BLaER1 (cell line): ENCODE results near the gene EIF4H.
"Not testable (repeated sequence)": the region's sequence is repeated elsewhere in the genome, so short reads cannot be mapped to it uniquely, and the experiment has no call there.

ENCODE experiments used
- H3K27ac ChIP-seq: shearing (Covaris generic); formaldehyde crosslinking; 2 replicates; pipeline ENCODE4 v1.8.1; 2022
- H3K27me3 ChIP-seq: shearing (Covaris generic); formaldehyde crosslinking; 2 replicates; pipeline ENCODE4 v1.8.1; 2022
- H3K36me3 ChIP-seq: shearing (Covaris generic); formaldehyde crosslinking; 2 replicates; pipeline ENCODE4 v1.8.1; 2022
- H3K4me1 ChIP-seq: shearing (Covaris generic); formaldehyde crosslinking; 2 replicates; pipeline ENCODE4 v1.8.1; 2022
- H3K4me2 ChIP-seq: shearing (Covaris generic); formaldehyde crosslinking; 2 replicates; pipeline ENCODE4 v1.8.1; 2022
- H3K4me3 ChIP-seq: shearing (Covaris generic); formaldehyde crosslinking; 2 replicates; pipeline ENCODE4 v1.8.1; 2022
- H3K9ac ChIP-seq: shearing (Covaris generic); formaldehyde crosslinking; 2 replicates; pipeline ENCODE4 v1.8.1; 2022
- H3K9me3 ChIP-seq: shearing (Covaris generic); formaldehyde crosslinking; 2 replicates; pipeline ENCODE4 v1.8.1; 2022
- H4K20me1 ChIP-seq: shearing (Covaris generic); formaldehyde crosslinking; 2 replicates; pipeline ENCODE4 v1.8.1; 2022
- Cebpa-rat ChIP-seq: shearing (Covaris generic); IDR thresholded peaks from 2 replicates; pipeline ENCODE4 v1.8.1; 2022

The EIF4H gene

DNA sequence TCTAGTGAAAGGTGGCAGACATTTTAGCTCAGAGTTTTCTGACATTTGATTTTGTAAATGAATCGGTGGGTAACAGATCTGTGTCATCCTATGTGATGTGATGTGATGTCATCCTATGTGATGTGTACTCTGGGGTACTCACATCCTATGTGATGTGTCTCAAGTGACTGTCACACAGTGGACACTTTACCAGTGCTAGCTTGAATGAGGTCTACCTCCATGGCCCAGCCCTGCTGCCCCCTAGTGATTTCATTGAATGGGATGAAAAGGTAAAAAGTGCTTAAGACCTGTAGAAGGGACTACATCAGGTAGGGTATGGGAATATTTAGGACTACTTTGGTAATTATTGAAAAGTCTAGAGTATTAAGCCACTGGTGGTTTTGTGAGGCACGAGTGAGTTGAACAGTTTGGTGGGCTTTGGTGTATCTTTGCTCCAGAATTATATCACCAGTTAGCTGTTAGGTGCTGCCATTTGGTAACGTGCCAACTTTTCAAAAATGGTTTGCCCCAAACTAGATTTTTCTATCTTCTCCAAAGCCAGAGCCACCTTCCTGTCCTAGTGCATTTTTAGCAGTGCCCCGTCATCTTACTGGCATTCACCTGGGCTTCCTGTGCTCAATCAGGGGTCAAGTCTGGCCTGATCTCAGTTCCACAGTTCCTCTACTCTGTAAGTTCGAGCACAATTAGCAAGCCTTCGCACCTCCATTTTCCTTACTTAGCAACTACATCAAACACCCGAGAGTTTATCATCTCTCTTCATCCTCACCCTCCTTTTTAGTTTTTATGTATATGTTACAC lies 9.7 kb downstream of the EIF4H start:
- Histone ChIP-seq H3K4me3 (no peak overlapping the region), H3K4me2 (peak overlapping the region; percentile 72), H3K27ac (no peak overlapping the region), H3K27me3 (no peaks in the 10 kb centered on the region), H3K9ac (no peak overlapping the region), H3K9me3 (no peaks in the 10 kb centered on the region), H3K36me3 (peaks cover 90% of the 10 kb centered on the region), H3K4me1 (peaks cover 71% of the 10 kb centered on the region), H4K20me1 (peaks cover 100% of the 10 kb centered on the region)
- no peak for TF ChIP-seq Cebpa-rat

DNA sequence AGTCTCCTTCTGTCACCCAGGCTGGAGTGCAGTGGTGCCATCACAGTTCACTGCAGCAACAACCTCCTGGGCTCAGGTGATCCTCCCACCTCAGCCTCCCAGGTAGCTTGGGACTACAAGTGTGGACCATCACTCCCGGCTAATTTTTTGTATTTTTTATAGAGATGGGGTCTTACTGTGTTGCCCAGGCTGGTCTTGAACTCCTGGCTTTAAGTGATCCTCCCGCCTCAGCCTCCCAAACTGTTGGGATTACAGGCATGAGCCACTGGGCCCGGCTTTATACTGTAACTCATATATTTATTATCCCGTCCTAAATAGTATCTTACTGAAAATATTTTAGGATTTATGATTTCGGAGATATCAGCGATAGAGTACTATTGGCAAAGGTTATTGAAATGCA lies 10.9 kb downstream of the EIF4H start:
- Histone ChIP-seq H3K27ac (no peak overlapping the region), H3K36me3 (peaks cover 90% of the 10 kb centered on the region), H3K4me2 (peak overlapping the region; percentile 72), H3K9me3 (no peaks in the 10 kb centered on the region), H3K9ac (0 out of 2 replicates have a peak overlapping the region, but pooled peaks have one; percentile 26), H4K20me1 (peaks cover 100% of the 10 kb centered on the region), H3K27me3 (no peaks in the 10 kb centered on the region), H3K4me1 (peaks cover 61% of the 10 kb centered on the region), H3K4me3 (no peak overlapping the region)
- no peak for TF ChIP-seq Cebpa-rat

DNA sequence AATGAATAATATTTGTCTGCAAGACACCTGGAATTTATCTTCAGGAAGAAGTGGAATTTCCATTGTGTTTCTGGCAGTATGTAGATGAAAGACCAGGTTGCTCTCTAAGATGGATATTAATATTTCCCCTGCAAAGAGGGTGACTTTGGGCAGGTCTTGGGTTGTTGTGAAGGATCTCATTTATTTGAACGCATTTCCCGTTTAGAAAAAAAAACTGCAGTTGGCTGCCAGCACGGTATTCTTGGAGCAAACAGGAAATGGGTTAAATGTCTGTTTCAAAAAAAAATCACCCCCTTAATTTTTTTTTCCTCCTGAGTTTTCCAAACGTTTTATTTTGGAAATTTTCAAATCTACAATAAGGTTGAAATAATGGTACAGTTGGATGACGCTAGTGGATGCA lies 11.5 kb downstream of the EIF4H start:
- Histone ChIP-seq H3K4me1 (peaks cover 61% of the 10 kb centered on the region), H3K36me3 (peaks cover 90% of the 10 kb centered on the region), H3K9ac (0 out of 2 replicates have a peak overlapping the region, but pooled peaks have one; percentile 26), H3K27me3 (no peaks in the 10 kb centered on the region), H3K4me2 (peak overlapping the region; percentile 72), H4K20me1 (peaks cover 100% of the 10 kb centered on the region), H3K27ac (no peak overlapping the region), H3K9me3 (no peaks in the 10 kb centered on the region), H3K4me3 (no peak overlapping the region)
- no peak for TF ChIP-seq Cebpa-rat

DNA sequence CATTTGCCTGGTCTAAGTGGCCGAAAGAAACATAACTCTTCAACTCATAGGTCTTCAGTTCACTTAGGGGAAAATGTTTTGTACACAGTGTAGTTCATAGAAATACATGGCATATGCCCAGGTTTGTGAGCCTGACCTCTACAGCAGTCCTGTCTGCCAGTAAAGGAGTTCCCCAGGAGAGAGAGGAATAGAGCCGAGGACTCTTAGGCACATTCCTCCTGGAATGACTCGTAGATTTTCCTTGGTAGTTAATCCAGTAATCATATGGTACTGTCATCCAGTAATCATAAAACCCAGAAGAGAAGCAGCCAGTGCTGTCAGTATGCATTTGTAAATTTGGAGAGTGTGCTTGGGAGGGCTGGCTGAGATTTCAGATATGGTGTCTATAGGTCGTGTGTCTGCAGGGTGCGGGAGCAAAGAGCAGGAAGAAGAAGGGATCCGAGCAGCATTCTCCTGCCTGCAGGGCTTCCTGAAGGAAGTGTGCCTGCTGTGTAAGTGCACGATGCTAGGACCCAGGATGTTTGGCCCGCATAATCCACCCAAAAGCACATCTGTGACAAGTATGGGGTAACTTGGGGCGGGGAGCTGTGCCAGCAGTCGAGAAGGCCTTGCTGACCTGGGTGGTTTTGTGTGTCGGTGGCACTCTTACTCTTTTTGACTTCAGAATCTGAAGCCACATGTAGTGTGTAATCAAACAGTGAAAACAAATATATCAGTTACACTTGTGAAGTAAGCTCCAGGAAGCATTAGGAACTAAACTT lies 13.9 kb downstream of the EIF4H start:
- no peak overlapping the region for H3K4me2 ChIP-seq
- no peaks in the 10 kb centered on the region for H3K9me3 ChIP-seq
- H3K4me3 ChIP-seq = no peak overlapping the region
- 0 out of 2 replicates have a peak overlapping the region, but pooled peaks have one; percentile 19 for H3K9ac ChIP-seq
- H3K27me3 ChIP-seq = no peaks in the 10 kb centered on the region
- TF ChIP-seq Cebpa-rat = no peak
- H3K36me3 ChIP-seq = peaks cover 92% of the 10 kb centered on the region
- peaks cover 100% of the 10 kb centered on the region for H4K20me1 ChIP-seq
- H3K4me1 ChIP-seq = peaks cover 49% of the 10 kb centered on the region
- H3K27ac ChIP-seq = no peak overlapping the region

DNA sequence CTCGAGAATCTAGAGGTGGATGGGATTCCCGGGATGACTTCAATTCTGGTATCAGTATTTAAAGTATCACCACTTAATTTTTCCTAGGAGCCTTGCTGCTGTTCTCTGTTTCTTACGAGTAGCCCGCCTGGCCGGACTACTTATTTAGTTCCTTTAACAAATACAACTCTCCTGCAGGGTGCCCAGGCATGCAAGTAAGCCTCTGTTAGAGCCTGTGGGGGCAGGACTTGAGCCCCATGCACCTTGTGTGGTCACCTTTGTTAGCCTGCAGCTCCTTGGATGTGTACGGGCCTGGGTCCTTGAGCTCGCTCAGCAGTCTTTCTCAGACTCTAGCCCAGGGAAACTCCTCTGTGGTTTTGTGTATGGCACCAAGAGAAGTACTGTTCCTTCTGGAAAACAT lies 16.1 kb downstream of the EIF4H start:
- no peak for TF ChIP-seq Cebpa-rat
- H3K27me3 ChIP-seq = no peaks in the 10 kb centered on the region
- H3K36me3 ChIP-seq = peaks cover 97% of the 10 kb centered on the region
- no peaks in the 10 kb centered on the region for H3K9me3 ChIP-seq
- H3K4me3 ChIP-seq = no peak overlapping the region
- no peak overlapping the region for H3K27ac ChIP-seq
- no peak overlapping the region for H3K4me2 ChIP-seq
- no peak overlapping the region for H3K9ac ChIP-seq
- peaks cover 32% of the 10 kb centered on the region for H3K4me1 ChIP-seq
- peaks cover 100% of the 10 kb centered on the region for H4K20me1 ChIP-seq

DNA sequence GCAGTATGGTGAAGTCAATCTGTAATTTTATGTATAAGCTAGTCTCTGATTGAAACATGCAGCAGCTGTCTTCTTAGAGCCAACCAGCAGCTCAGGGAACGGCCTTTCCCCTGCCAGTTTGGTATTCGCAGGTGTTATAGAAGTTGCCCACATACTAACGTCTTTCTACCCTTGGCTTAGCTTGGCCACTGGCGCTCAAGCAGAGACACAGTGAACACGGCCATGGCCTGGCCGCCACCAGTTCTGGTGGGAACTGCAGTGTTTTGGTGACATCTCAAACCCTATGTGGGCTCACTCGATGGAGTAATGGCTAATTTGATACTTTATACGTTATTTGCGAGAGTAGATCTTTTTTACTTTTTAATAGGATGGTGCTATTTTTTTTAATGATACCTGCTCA lies 17.1 kb downstream of the EIF4H start:
- H3K36me3 ChIP-seq = peaks cover 98% of the 10 kb centered on the region
- H3K4me2 ChIP-seq = no peak overlapping the region
- H3K27me3 ChIP-seq = no peaks in the 10 kb centered on the region
- H4K20me1 ChIP-seq = peaks cover 90% of the 10 kb centered on the region
- no peak overlapping the region for H3K4me3 ChIP-seq
- H3K9me3 ChIP-seq = no peaks in the 10 kb centered on the region
- H3K9ac ChIP-seq = peak overlapping the region; percentile 45; the same call in 1 of the 2 replicates
- no peak for TF ChIP-seq Cebpa-rat
- peaks cover 23% of the 10 kb centered on the region for H3K4me1 ChIP-seq
- H3K27ac ChIP-seq = peak overlapping the region; percentile 30; the same call in 1 of the 2 replicates

DNA sequence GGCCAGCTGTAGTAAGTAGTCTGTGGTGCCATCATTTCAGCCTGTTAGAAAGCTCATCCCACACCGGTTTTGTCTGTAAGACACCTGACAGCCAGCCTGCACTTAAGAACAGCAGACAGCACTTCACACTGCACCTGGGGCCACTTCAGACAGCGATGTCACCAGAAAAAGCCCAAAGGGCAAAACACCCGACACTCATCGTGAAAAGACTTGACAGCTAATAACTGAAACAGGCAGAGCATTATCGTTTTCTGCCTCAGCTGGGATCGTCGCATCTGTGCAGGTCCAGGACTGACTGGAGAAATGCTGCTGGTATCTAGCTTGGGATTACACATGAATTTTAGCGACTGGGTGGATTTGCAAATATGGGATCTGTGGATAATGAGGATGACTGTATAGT lies 18.9 kb downstream of the EIF4H start:
- no peak overlapping the region for H3K27ac ChIP-seq
- H3K27me3 ChIP-seq = no peaks in the 10 kb centered on the region
- H3K4me2 ChIP-seq = no peak overlapping the region
- peaks cover 20% of the 10 kb centered on the region for H3K4me1 ChIP-seq
- TF ChIP-seq Cebpa-rat = no peak
- H3K9me3 ChIP-seq = no peaks in the 10 kb centered on the region
- no peak overlapping the region for H3K4me3 ChIP-seq
- H3K36me3 ChIP-seq = peaks cover 96% of the 10 kb centered on the region
- 0 out of 2 replicates have a peak overlapping the region, but pooled peaks have one; percentile 31 for H3K9ac ChIP-seq
- peaks cover 82% of the 10 kb centered on the region for H4K20me1 ChIP-seq

DNA sequence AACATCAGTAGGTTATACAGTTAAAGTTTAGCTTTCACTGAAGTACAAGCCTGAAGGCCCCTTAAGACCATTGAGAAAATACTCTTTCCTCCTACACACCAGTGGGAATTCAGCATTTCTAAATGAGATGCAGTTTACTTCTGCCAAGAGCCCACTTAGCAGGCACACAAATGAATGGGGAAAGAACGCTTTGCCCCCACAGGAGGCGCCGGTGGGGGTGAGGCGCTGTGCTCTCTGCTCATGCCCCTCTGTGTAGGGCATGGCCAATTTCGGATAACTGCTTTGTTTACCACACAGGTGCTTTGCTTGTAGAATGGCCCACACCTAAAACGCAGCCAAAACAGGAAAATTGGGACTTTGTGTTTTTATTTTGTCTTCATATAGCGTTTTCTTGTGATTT lies 19.8 kb downstream of the EIF4H start:
- H3K27ac ChIP-seq = no peak overlapping the region
- H3K9me3 ChIP-seq = no peaks in the 10 kb centered on the region
- H3K4me1 ChIP-seq = peaks cover 20% of the 10 kb centered on the region
- TF ChIP-seq Cebpa-rat = no peak
- H3K36me3 ChIP-seq = peaks cover 96% of the 10 kb centered on the region
- no peaks in the 10 kb centered on the region for H3K27me3 ChIP-seq
- no peak overlapping the region for H3K9ac ChIP-seq
- H4K20me1 ChIP-seq = peaks cover 73% of the 10 kb centered on the region
- no peak overlapping the region for H3K4me2 ChIP-seq
- no peak overlapping the region for H3K4me3 ChIP-seq

DNA sequence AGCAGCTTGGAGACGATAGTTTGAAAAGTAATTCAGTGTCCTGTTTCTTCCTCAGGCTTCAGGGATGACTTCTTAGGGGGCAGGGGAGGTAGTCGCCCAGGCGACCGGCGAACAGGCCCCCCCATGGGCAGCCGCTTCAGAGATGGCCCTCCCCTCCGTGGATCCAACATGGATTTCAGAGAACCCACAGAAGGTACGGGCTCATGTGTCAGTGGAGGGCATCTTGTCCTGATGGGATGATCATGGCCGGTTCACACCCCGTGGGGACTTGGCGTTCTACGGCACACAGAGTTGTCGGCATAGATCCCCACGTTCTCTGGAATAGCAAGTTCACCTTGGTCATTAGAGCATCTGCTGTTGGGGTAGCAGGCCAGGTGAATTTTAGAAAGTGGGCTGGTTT lies 20.5 kb downstream of the EIF4H start:
- Histone ChIP-seq H3K4me2 (no peak overlapping the region), H3K9ac (no peak overlapping the region; the same call in 1 of the 2 replicates), H3K27me3 (no peaks in the 10 kb centered on the region), H3K4me3 (no peak overlapping the region), H3K36me3 (peaks cover 90% of the 10 kb centered on the region), H3K9me3 (no peaks in the 10 kb centered on the region), H4K20me1 (peaks cover 66% of the 10 kb centered on the region), H3K4me1 (peaks cover 20% of the 10 kb centered on the region), H3K27ac (no peak overlapping the region)
- TF ChIP-seq Cebpa-rat = no peak

DNA sequence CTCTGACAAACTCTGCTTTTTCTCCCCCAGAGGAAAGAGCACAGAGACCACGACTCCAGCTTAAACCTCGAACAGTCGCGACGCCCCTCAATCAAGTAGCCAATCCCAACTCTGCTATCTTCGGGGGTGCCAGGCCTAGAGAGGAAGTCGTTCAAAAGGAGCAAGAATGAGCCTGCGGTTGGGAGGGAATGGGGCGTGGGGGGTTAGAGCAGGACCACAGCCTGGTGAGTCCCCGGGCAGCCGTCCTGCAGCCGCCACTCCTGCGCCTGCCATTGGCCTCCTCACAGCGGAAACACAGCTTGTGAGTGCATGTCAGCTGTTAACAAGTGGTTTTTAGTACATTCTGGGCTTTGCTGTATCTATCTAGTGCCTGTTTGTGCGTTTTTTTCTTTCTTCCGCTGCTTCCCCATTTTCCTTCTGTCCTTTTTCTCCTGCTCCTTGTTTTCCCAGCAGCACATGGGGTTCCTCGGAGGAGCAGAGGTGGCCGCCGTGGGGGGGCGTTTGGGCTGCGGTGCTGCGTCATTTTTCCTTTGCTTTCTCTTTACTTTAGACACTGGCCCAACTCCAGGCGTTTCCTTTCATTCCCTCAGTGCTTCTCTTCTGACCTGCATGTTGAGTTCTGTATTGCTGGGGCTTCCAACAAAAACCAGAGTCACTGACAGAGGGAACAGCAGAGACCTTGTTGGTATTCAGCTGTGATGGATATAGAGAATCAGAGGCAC lies 21.1 kb downstream of the EIF4H start:
- not testable (repeated sequence) for H3K9me3 ChIP-seq, H3K27me3 ChIP-seq, H3K4me3 ChIP-seq, H3K9ac ChIP-seq, H3K27ac ChIP-seq, H3K4me2 ChIP-seq
- Histone ChIP-seq H4K20me1 (peaks cover 60% of the 10 kb centered on the region), H3K4me1 (peaks cover 15% of the 10 kb centered on the region), H3K36me3 (peaks cover 84% of the 10 kb centered on the region)

DNA sequence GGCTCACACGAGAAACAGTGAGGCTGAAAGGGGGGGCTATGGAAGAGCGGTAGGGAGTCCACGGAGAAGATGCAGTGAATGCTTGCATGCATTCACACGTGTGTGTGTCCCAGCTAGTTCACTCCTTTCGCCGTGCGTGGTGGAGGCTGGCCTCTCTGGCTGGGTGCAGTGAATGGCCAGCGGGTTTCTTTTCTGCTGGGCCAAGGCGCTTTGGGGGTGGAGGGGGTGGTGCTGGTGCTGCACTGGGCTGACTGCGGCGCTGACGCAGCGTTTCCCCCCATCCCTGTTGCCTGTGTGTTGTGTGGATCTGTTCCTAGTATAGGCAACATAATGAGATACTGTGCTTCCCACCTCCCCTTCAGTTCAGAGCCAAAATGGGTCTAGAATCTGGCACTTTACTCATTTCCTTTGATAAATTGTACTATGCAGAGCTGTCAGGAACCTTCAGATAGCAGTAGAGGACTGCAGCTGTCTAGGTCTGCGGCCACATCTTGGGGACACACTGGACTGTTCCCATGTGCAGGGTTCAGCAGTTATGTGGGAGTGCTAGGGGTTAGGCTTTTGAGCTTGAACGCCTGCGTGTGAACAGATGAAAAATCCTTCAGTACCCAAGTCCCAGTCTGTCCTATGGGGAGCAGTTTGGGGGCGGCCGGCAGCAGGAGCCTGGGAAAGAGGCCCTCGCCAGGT lies 22.0 kb downstream of the EIF4H start:
- H3K9ac ChIP-seq, H3K4me2 ChIP-seq, H3K9me3 ChIP-seq, H3K27me3 ChIP-seq, H3K27ac ChIP-seq, H3K4me1 ChIP-seq, H3K4me3 ChIP-seq: not testable (repeated sequence)
- H3K36me3 ChIP-seq = peaks cover 76% of the 10 kb centered on the region
- peaks cover 51% of the 10 kb centered on the region for H4K20me1 ChIP-seq
